GM12878 (cell line): ENCODE data around the gene DNAJC15. TPM values are rescaled to one million over a fixed set of nuclear protein-coding genes. Genes with fewer than 3 reads are reported as not detected.

Source experiments
- ATF7 ChIP-seq: fragments of 450-650 bp; IDR thresholded peaks from 2 replicates; pipeline ENCODE4 v1.6.1; 2016; ENCODE audit warnings: low read depth, mild to moderate bottlenecking
- BCL11A ChIP-seq: IDR thresholded peaks from 2 replicates; pipeline ENCODE4 v1.6.1; 2011; ENCODE audit warnings: low read depth, low read length
- BHLHE40 ChIP-seq, 2 experiments: fragments of 450-650 bp in 1 of 2; IDR thresholded peaks; 2 replicates each; pipeline ENCODE4 v1.6.1; 2011 to 2017; ENCODE audit warnings: low read depth in 2 of 2, borderline replicate concordance in 1 of 2, improper control_type of control experiment in 1 of 2, low read length in 1 of 2, mild to moderate bottlenecking in 1 of 2
- CEBPB ChIP-seq, 2 experiments: fragments of 150-350 bp in 1 of 2; IDR thresholded peaks; 2 replicates each; pipeline ENCODE4 v1.6.1; 2012 to 2014; ENCODE audit warnings: low read depth in 2 of 2, low read length in 2 of 2, borderline replicate concordance in 1 of 2, inconsistent platforms in 1 of 2
- CHD1 ChIP-seq: IDR thresholded peaks from 2 replicates; pipeline ENCODE4 v1.6.1; 2012; ENCODE audit warnings: low read depth, low read length, improper control_type of control experiment
- CHD2 ChIP-seq: IDR thresholded peaks from 2 replicates; pipeline ENCODE4 v1.6.1; 2011; ENCODE audit warnings: low read depth, low read length, improper control_type of control experiment, borderline replicate concordance
- CHD4 ChIP-seq: fragments of 200-600 bp; sonication (generic); IDR thresholded peaks from 2 replicates; pipeline ENCODE4 v1.6.1; 2016; ENCODE audit warnings: mild to moderate bottlenecking
- ESRRA ChIP-seq: IDR thresholded peaks from 2 replicates; pipeline ENCODE4 v1.6.1; 2012; ENCODE audit warnings: mild to moderate bottlenecking, low read length, improper control_type of control experiment
- FOS ChIP-seq: IDR thresholded peaks from 3 replicates; pipeline ENCODE4 v1.6.1; 2011; ENCODE audit warnings: borderline replicate concordance; ENCODE audit not compliant: insufficient read length; ENCODE audit errors: extremely low read depth
- GABPA ChIP-seq: IDR thresholded peaks from 2 replicates; pipeline ENCODE4 v1.6.1; 2014; ENCODE audit warnings: antibody characterized with exemption, low read depth, mild to moderate bottlenecking, inconsistent platforms
- GATAD2B ChIP-seq: fragments of 450-650 bp; conservative IDR thresholded peaks from 2 replicates; pipeline ENCODE4 v1.6.1; 2017; ENCODE audit warnings: low read depth, mild to moderate bottlenecking, moderate library complexity
- HDAC2 ChIP-seq: fragments of 200-600 bp; sonication (generic); IDR thresholded peaks from 2 replicates; pipeline ENCODE4 v1.6.1; 2017
- IKZF2 ChIP-seq, 2 experiments: fragments of 450-650 bp; IDR thresholded peaks; 2 replicates each; pipeline ENCODE4 v1.6.1; 2017; ENCODE audit warnings: mild to moderate bottlenecking in 2 of 2, moderate library complexity in 2 of 2
- KLF5 ChIP-seq: fragments of 450-650 bp; IDR thresholded peaks from 2 replicates; pipeline ENCODE4 v1.6.1; 2014; ENCODE audit warnings: mild to moderate bottlenecking; ENCODE audit not compliant: partially characterized antibody
- MYB ChIP-seq: fragments of 150-350 bp; IDR thresholded peaks from 2 replicates; pipeline ENCODE4 v1.6.1; 2014; ENCODE audit warnings: mild to moderate bottlenecking, low read depth, low read length, borderline replicate concordance
- NFXL1 ChIP-seq: fragments of 450-650 bp; IDR thresholded peaks from 2 replicates; pipeline ENCODE4 v1.6.1; 2017; ENCODE audit warnings: antibody characterized with exemption, mild to moderate bottlenecking, borderline replicate concordance
- POLR2AphosphoS5 ChIP-seq: IDR thresholded peaks from 2 replicates; pipeline ENCODE4 v1.6.1; 2011; ENCODE audit warnings: mild to moderate bottlenecking, low read length, inconsistent platforms
- RAD21 ChIP-seq: IDR thresholded peaks from 2 replicates; pipeline ENCODE4 v1.6.1; 2011; ENCODE audit warnings: mild to moderate bottlenecking, low read depth, low read length, moderate library complexity; ENCODE audit not compliant: insufficient read depth
- RUNX3 ChIP-seq: IDR thresholded peaks from 2 replicates; pipeline ENCODE4 v1.6.1; 2012; ENCODE audit warnings: low read length, inconsistent platforms
- SMAD1 ChIP-seq: fragments of 450-650 bp; IDR thresholded peaks from 2 replicates; pipeline ENCODE4 v1.6.1; 2018; ENCODE audit warnings: mild to moderate bottlenecking, low read depth; ENCODE audit not compliant: partially characterized antibody
- SMARCA5 ChIP-seq: fragments of 450-650 bp; IDR thresholded peaks from 2 replicates; pipeline ENCODE4 v1.6.1; 2017; ENCODE audit warnings: mild to moderate bottlenecking
- SPI1 ChIP-seq: IDR thresholded peaks from 2 replicates; pipeline ENCODE4 v1.6.1; 2011; ENCODE audit warnings: low read depth, mild to moderate bottlenecking, low read length, moderate library complexity, borderline replicate concordance; ENCODE audit not compliant: insufficient read depth
- SUPT20H ChIP-seq: IDR thresholded peaks from 2 replicates; pipeline ENCODE4 v1.6.1; 2011; ENCODE audit warnings: low read depth, mild to moderate bottlenecking, low read length, moderate library complexity, borderline replicate concordance; ENCODE audit not compliant: control insufficient read depth
- SUZ12 ChIP-seq: fragments of 200-600 bp; sonication (generic); IDR thresholded peaks from one replicate; pipeline ENCODE4 v1.6.1; 2018; ENCODE audit warnings: antibody characterized with exemption, mild to moderate bottlenecking; ENCODE audit not compliant: unreplicated experiment
- TARDBP ChIP-seq: IDR thresholded peaks from 2 replicates; pipeline ENCODE4 v1.6.1; 2016; ENCODE audit warnings: borderline replicate concordance
- WRNIP1 ChIP-seq: IDR thresholded peaks from 2 replicates; pipeline ENCODE4 v1.6.1; 2011; ENCODE audit warnings: low read depth, low read length, improper control_type of control experiment, borderline replicate concordance
- YBX1 ChIP-seq: fragments of 450-650 bp; IDR thresholded peaks from 2 replicates; pipeline ENCODE4 v1.6.1; 2016; ENCODE audit warnings: antibody characterized with exemption
- ZNF274 ChIP-seq: IDR thresholded peaks from one replicate; pipeline ENCODE4 v1.8.0; 2011; ENCODE audit not compliant: insufficient read length, insufficient read depth
- ZNF384 ChIP-seq: IDR thresholded peaks from 2 replicates; pipeline ENCODE4 v1.6.1; 2012; ENCODE audit warnings: low read depth, mild to moderate bottlenecking, low read length, improper control_type of control experiment, borderline replicate concordance
- polyA plus RNA-seq, 11 experiments: library from polyadenylated mRNA; depleted of rRNA in 4 of 11; unstranded in 6 of 11; stranded (reverse) in 5 of 11; fragments of >200 nt; fragmentation: Nextera tagmentation in 4 of 11; fragmentation: Illumina TruSeq in 1 of 11; extraction: Ambion mirVana in 4 of 11; extraction: Trizol in 1 of 11; gene quantifications; 1 replicate in 1 of 11; 2 replicates in 10 of 11; pipeline versions ENCODE4 v1.2.1 to v1.2.3, GENCODE V29; 2011 to 2016; ENCODE audit warnings: inconsistent platforms in 2 of 11, missing spikeins in 2 of 11, low read depth in 1 of 11
- total RNA-seq, 4 experiments: library from RNA; depleted of rRNA in 3 of 4; stranded (reverse); fragments of >200 nt in 3 of 4; fragmentation: Illumina TruSeq in 1 of 4; extraction: Trizol in 1 of 4; gene quantifications; 2 replicates each; pipeline versions ENCODE4 v1.2.1 to v1.2.3, GENCODE V29; 2013 to 2021
- TF ChIP-seq, protein P1 (sequence below): IDR thresholded peaks from 2 replicates; pipeline ENCODE4 v1.6.1; 2012; ENCODE audit warnings: low read depth, low read length, improper control_type of control experiment
- TF ChIP-seq, protein P2 (sequence below): fragments of 450-650 bp; conservative IDR thresholded peaks from 2 replicates; pipeline ENCODE4 v1.6.1; 2017; ENCODE audit warnings: mild to moderate bottlenecking, moderate library complexity
- TF ChIP-seq, protein P3 (sequence below): fragments of 450-650 bp; IDR thresholded peaks from 2 replicates; pipeline ENCODE4 v1.6.1; 2017; ENCODE audit warnings: borderline replicate concordance

DNAJC15 gene
- total and polyA plus RNA-seq, 10 of the 15 experiments (the other 5 are each of a cell fraction or from before 2014, with no cell fraction given) = 13.1 to 104 (median 54.4) TPM

GRCh38 chr13:42997381-42997780 lies 26.0 kb upstream of the DNAJC15 start (continued):
- TF ChIP-seq BHLHE40 (IDR thresholded peaks at IDR 0.05; ENCODE audit: borderline replicate concordance in 1 of 2, low read depth in 2 of 2, low read length in 1 of 2) (0 out of 4 replicates have a peak, but pooled peaks of 1 of the 2 experiments have one; percentile 45), YBX1 (no peak), ATF7 (peak; percentile 45; the same call in 1 of the 2 replicates), CEBPB (IDR thresholded peaks at IDR 0.05; ENCODE audit: borderline replicate concordance in 1 of 2, low read depth in 2 of 2, low read length in 2 of 2) (no peak), CHD1 (no peak), SMAD1 (no peak), RUNX3 (peak; percentile 17; the same call in 1 of the 2 replicates), HDAC2 (no peak), CHD2 (no peak), NFXL1 (no peak), CHD4 (no peak), ESRRA (no peak), GATAD2B (no peak), RAD21 (no peak), IKZF2 (IDR thresholded peaks at IDR 0.05) (peak; percentile 61 to 71; a peak in 3 of 4 replicates), TARDBP (no peak), FOS (no peak), SPI1 (no peak), SUPT20H (no peak), WRNIP1 (no peak), SUZ12 (no peak), ZNF384 (peak; percentile 90), POLR2AphosphoS5 (no peak), ZNF274 (no peak), KLF5 (peak; percentile 19), SMARCA5 (no peak), BCL11A (no peak), GABPA (no peak), MYB (no peak)
- TF ChIP-seq, protein P1, sequence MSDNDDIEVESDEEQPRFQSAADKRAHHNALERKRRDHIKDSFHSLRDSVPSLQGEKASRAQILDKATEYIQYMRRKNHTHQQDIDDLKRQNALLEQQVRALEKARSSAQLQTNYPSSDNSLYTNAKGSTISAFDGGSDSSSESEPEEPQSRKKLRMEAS = no peak
- TF ChIP-seq, protein P2, sequence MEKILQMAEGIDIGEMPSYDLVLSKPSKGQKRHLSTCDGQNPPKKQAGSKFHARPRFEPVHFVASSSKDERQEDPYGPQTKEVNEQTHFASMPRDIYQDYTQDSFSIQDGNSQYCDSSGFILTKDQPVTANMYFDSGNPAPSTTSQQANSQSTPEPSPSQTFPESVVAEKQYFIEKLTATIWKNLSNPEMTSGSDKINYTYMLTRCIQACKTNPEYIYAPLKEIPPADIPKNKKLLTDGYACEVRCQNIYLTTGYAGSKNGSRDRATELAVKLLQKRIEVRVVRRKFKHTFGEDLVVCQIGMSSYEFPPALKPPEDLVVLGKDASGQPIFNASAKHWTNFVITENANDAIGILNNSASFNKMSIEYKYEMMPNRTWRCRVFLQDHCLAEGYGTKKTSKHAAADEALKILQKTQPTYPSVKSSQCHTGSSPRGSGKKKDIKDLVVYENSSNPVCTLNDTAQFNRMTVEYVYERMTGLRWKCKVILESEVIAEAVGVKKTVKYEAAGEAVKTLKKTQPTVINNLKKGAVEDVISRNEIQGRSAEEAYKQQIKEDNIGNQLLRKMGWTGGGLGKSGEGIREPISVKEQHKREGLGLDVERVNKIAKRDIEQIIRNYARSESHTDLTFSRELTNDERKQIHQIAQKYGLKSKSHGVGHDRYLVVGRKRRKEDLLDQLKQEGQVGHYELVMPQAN = no peak
- TF ChIP-seq, protein P3, sequence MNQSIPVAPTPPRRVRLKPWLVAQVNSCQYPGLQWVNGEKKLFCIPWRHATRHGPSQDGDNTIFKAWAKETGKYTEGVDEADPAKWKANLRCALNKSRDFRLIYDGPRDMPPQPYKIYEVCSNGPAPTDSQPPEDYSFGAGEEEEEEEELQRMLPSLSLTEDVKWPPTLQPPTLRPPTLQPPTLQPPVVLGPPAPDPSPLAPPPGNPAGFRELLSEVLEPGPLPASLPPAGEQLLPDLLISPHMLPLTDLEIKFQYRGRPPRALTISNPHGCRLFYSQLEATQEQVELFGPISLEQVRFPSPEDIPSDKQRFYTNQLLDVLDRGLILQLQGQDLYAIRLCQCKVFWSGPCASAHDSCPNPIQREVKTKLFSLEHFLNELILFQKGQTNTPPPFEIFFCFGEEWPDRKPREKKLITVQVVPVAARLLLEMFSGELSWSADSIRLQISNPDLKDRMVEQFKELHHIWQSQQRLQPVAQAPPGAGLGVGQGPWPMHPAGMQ = no peak
